Neural progenitor cell (in vitro differentiated cells): ENCODE results near the gene RNASE13. TPM values are rescaled to one million over a fixed set of nuclear protein-coding genes. Genes with fewer than 3 reads are reported as not detected.

Experiments
- DNase-seq: peaks from one replicate; pipeline ENCODE4 v3.0.0-alpha.2; 2016; ENCODE audit warnings: low spot score
- H2AFZ ChIP-seq: fragments of 200-600 bp; sonication (generic); replicated peaks from 2 replicates; pipeline ENCODE4 v1.6.1; 2016; ENCODE audit warnings: antibody characterized with exemption
- H3F3A ChIP-seq: fragments of 200-600 bp; sonication (generic); 2 replicates; pipeline ENCODE4 v1.6.1; 2016; ENCODE audit warnings: antibody characterized with exemption, low read depth
- H3K27ac ChIP-seq: fragments of 200-600 bp; sonication (generic); 2 replicates; pipeline ENCODE4 v1.5.1; 2016; ENCODE audit warnings: mild to moderate bottlenecking
- H3K27me3 ChIP-seq: fragments of 200-600 bp; sonication (generic); 2 replicates; pipeline ENCODE4 v1.6.1; 2016; ENCODE audit warnings: mild to moderate bottlenecking, moderate library complexity
- H3K36me3 ChIP-seq: fragments of 200-600 bp; sonication (generic); 2 replicates; pipeline ENCODE4 v1.5.1; 2016
- H3K4me1 ChIP-seq: fragments of 200-600 bp; sonication (generic); 2 replicates; pipeline ENCODE4 v1.6.1; 2016; ENCODE audit warnings: mixed run types
- H3K4me2 ChIP-seq: fragments of 200-600 bp; sonication (generic); 2 replicates; pipeline ENCODE4 v1.6.1; 2016
- H3K4me3 ChIP-seq: fragments of 200-600 bp; sonication (generic); 2 replicates; pipeline ENCODE4 v1.5.1; 2016
- H3K79me2 ChIP-seq: fragments of 200-600 bp; sonication (generic); 2 replicates; pipeline ENCODE4 v1.6.1; 2016; ENCODE audit warnings: low read depth
- H3K9ac ChIP-seq: fragments of 200-600 bp; sonication (generic); 2 replicates; pipeline ENCODE4 v1.6.1; 2016
- H3K9me3 ChIP-seq: fragments of 200-600 bp; sonication (generic); 2 replicates; pipeline ENCODE4 v1.5.1; 2016; ENCODE audit warnings: low read depth
- H4K20me1 ChIP-seq: fragments of 200-600 bp; sonication (generic); 2 replicates; pipeline ENCODE4 v1.6.1; 2016; ENCODE audit warnings: low read depth
- H3K27ac Mint-ChIP-seq: 3 replicates; pipeline ENCODE4 v1.8.0; 2021; ENCODE audit warnings: mixed read lengths
- H3K27me3 Mint-ChIP-seq: 2 replicates; pipeline ENCODE4 v1.8.0; 2022; ENCODE audit warnings: low read depth, mild to moderate bottlenecking, inconsistent platforms, moderate library complexity, mixed read lengths; ENCODE audit not compliant: insufficient read depth
- H3K36me3 Mint-ChIP-seq: 3 replicates; pipeline ENCODE4 v1.8.0; 2021; ENCODE audit warnings: mixed read lengths
- H3K4me1 Mint-ChIP-seq: 3 replicates; pipeline ENCODE4 v1.8.0; 2021; ENCODE audit warnings: mixed read lengths
- H3K4me3 Mint-ChIP-seq: 3 replicates; pipeline ENCODE4 v1.8.0; 2021; ENCODE audit warnings: mild to moderate bottlenecking, moderate library complexity, mixed read lengths
- H3K9me3 Mint-ChIP-seq: 3 replicates; pipeline ENCODE4 v1.8.0; 2020; ENCODE audit warnings: mixed read lengths
- EZH2 ChIP-seq: fragments of 200-600 bp; sonication (generic); IDR thresholded peaks from 2 replicates; pipeline ENCODE4 v1.6.1; 2017; ENCODE audit warnings: antibody characterized with exemption, mild to moderate bottlenecking, moderate library complexity
- EZH2phosphoT487 ChIP-seq: fragments of 200-600 bp; sonication (generic); IDR thresholded peaks from 2 replicates; pipeline ENCODE4 v1.6.1; 2017; ENCODE audit warnings: antibody characterized with exemption
- total RNA-seq: library from RNA; depleted of rRNA; stranded (reverse); fragments of >200 nt; gene quantifications from 2 replicates; pipeline ENCODE4 v1.2.3, GENCODE V29; 2015; ENCODE audit warnings: low replicate concordance
- TF ChIP-seq, protein P1 (sequence below): fragments of 200-600 bp; sonication (generic); IDR thresholded peaks from 2 replicates; pipeline ENCODE4 v1.5.1; 2017; ENCODE audit warnings: antibody characterized with exemption, mild to moderate bottlenecking

Gene RNASE13
- total RNA-seq, 1 donor from 2014 or later: not detected

GRCh38 chr14:21018286-21018685 lies 16.3 kb downstream of the RNASE13 start:
- Histone ChIP-seq H3F3A (no peaks in the 10 kb centered on the region), H3K4me2 (no peak overlapping the region), H3K27me3 (peaks cover 37% of the 10 kb centered on the region), H2AFZ (no peak overlapping the region), H3K27ac (no peak overlapping the region), H3K9me3 (no peaks in the 10 kb centered on the region), H3K4me3 (no peak overlapping the region), H3K4me1 (no peaks in the 10 kb centered on the region), H3K9ac (no peak overlapping the region), H3K36me3 (no peaks in the 10 kb centered on the region), H4K20me1 (no peaks in the 10 kb centered on the region), H3K79me2 (no peaks in the 10 kb centered on the region)
- Mint-ChIP-seq H3K4me1 (peaks cover 16% of the 10 kb centered on the region), H3K27me3 (peaks cover 8% of the 10 kb centered on the region), H3K36me3 (peaks cover 7% of the 10 kb centered on the region), H3K9me3 (no peaks in the 10 kb centered on the region), H3K4me3 (no peak overlapping the region), H3K27ac (no peak overlapping the region)
- DNase-seq: no peak
- TF ChIP-seq, protein P1, sequence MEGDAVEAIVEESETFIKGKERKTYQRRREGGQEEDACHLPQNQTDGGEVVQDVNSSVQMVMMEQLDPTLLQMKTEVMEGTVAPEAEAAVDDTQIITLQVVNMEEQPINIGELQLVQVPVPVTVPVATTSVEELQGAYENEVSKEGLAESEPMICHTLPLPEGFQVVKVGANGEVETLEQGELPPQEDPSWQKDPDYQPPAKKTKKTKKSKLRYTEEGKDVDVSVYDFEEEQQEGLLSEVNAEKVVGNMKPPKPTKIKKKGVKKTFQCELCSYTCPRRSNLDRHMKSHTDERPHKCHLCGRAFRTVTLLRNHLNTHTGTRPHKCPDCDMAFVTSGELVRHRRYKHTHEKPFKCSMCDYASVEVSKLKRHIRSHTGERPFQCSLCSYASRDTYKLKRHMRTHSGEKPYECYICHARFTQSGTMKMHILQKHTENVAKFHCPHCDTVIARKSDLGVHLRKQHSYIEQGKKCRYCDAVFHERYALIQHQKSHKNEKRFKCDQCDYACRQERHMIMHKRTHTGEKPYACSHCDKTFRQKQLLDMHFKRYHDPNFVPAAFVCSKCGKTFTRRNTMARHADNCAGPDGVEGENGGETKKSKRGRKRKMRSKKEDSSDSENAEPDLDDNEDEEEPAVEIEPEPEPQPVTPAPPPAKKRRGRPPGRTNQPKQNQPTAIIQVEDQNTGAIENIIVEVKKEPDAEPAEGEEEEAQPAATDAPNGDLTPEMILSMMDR: no peak
- TF ChIP-seq EZH2: no peak
- no peak for TF ChIP-seq EZH2phosphoT487

DNA sequence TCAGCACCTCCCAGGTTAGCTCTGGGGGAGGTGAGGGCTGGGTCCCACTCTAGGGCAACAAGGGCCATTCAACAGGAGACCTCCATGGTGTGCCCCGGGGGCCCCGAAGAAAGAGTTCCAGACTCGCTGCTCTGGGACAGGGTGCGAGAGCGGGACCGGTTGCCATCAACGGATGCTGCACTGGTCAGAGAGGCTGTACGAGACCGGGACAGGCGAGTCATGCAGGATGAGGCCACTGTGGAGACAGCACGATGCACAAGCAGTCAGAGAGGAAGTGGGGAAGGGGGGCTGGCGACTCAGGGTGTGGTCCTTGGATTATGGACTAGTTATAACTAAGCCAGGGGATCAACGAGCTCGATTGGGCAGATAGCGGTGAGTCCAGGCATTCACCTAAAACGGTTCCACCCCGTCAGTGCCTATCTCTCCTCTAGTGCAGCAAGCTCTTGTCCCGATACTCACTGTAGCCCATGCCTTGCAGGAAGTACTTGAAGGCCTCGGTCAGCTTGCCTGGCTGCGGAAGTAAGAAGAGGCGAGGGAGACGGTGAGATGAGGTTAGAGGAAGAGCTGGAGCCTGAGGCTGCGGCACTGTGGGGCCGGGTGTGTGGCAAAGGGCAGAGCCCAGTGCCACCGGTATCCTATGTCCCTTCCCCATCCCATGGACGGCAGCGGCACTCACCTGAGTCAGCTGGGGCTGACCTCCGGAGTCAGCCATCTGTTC lies 16.9 kb downstream of the RNASE13 start:
- H3K79me2 ChIP-seq: no peaks in the 10 kb centered on the region
- peaks cover 37% of the 10 kb centered on the region for H3K27me3 ChIP-seq
- peaks cover 8% of the 10 kb centered on the region for H3K27me3 Mint-ChIP-seq
- no peak overlapping the region for H3K4me2 ChIP-seq
- peaks cover 16% of the 10 kb centered on the region for H3K4me1 Mint-ChIP-seq
- no peaks in the 10 kb centered on the region for H3K9me3 Mint-ChIP-seq
- no peaks in the 10 kb centered on the region for H3K36me3 ChIP-seq
- no peak overlapping the region for H3K27ac ChIP-seq
- TF ChIP-seq EZH2: no peak
- TF ChIP-seq, protein P1: no peak
- no peak for TF ChIP-seq EZH2phosphoT487
- no peaks in the 10 kb centered on the region for H4K20me1 ChIP-seq
- no peak overlapping the region for H3K27ac Mint-ChIP-seq
- no peaks in the 10 kb centered on the region for H3K4me1 ChIP-seq
- no peak overlapping the region for H3K4me3 ChIP-seq
- H3K4me3 Mint-ChIP-seq: no peak overlapping the region
- H2AFZ ChIP-seq: no peak overlapping the region
- peaks cover 7% of the 10 kb centered on the region for H3K36me3 Mint-ChIP-seq
- no peak overlapping the region for H3K9ac ChIP-seq
- no peaks in the 10 kb centered on the region for H3F3A ChIP-seq
- no peaks in the 10 kb centered on the region for H3K9me3 ChIP-seq
- no peak for DNase-seq

DNA sequence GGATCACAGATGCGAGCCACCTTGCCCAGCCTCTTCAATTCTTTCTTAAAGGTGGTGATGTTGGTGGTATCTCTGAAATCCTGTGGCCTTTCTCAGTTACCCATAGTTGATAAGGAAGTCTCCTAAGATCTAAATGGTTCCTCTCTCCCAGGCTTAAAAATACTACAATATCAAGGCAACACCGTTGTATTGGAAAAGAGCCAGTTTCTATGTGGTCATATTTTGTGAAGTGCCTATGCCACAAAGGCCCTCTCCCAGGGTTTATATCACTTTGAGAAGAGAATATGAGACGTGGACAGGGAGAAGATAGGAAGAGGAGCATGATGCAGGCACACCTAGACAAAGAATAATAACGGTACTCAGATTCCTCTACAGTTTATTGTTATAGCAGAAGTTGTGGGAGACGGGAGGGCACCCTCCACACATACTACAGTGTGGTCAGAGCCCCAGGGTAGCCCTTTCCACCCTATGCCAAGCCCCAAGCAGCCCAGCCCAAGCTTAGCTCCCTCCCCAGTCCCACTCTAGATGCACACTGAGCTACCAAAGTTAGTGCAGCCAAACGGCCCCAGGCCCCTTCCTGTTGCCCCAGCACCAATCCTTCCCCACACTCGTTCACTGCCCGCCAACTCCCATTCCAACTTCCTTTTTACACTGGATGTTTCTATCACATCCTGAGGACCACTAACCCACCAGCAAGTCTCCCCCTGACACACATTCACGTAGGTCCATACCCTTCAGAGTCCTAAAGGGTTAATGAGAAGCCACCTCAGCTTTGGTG lies 18.0 kb downstream of the RNASE13 start:
- H3K27ac Mint-ChIP-seq: no peak overlapping the region
- DNase-seq: no peak
- peaks cover 4% of the 10 kb centered on the region for H3K36me3 Mint-ChIP-seq
- Histone ChIP-seq H2AFZ (no peak overlapping the region), H4K20me1 (no peaks in the 10 kb centered on the region), H3K9me3 (no peaks in the 10 kb centered on the region), H3F3A (no peaks in the 10 kb centered on the region), H3K4me1 (no peaks in the 10 kb centered on the region), H3K4me3 (no peak overlapping the region), H3K4me2 (no peak overlapping the region), H3K36me3 (no peaks in the 10 kb centered on the region), H3K27me3 (peaks cover 32% of the 10 kb centered on the region), H3K79me2 (no peaks in the 10 kb centered on the region), H3K27ac (no peak overlapping the region), H3K9ac (no peak overlapping the region)
- H3K4me1 Mint-ChIP-seq: peaks cover 16% of the 10 kb centered on the region
- H3K4me3 Mint-ChIP-seq: no peak overlapping the region
- TF ChIP-seq EZH2: no peak
- TF ChIP-seq, protein P1: no peak
- TF ChIP-seq EZH2phosphoT487: no peak
- peaks cover 8% of the 10 kb centered on the region for H3K27me3 Mint-ChIP-seq
- H3K9me3 Mint-ChIP-seq: no peaks in the 10 kb centered on the region
